Astrocyte (in vitro differentiated cells and primary cell): ENCODE results near the gene LDB1.

Experiments used
- EZH2 ChIP-seq: IDR thresholded peaks from 2 replicates; pipeline ENCODE4 v1.6.1; 2012; ENCODE audit warnings: mild to moderate bottlenecking, low read length, inconsistent platforms; ENCODE audit not compliant: insufficient read depth
- TF ChIP-seq, protein P1 (sequence below): IDR thresholded peaks from 2 replicates; pipeline ENCODE4 v1.5.1; 2011; ENCODE audit warnings: low read depth, mild to moderate bottlenecking, inconsistent platforms, low read length, moderate library complexity; ENCODE audit not compliant: insufficient read depth

DNA sequence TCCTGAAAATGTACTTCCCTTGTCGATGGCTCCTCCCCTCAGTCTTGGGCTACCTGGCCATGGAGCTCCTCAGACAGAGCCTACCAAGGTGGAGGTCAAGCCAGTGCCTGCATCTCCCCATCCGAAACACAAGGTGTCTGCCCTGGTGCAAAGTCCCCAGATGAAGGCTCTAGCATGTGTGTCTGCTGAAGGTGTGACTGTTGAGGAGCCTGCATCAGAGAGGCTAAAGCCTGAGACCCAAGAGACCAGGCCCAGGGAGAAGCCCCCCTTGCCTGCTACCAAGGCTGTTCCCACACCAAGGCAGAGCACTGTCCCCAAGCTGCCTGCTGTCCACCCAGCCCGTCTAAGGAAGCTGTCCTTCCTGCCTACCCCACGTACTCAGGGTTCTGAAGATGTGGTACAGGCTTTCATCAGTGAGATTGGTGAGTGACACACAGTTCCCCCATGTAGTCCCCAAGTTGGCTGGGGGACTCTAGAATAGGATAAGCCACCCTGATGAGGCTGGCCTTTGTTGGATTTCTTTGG, 21.5 kb upstream of the LDB1 start:
- TF ChIP-seq, protein P1, sequence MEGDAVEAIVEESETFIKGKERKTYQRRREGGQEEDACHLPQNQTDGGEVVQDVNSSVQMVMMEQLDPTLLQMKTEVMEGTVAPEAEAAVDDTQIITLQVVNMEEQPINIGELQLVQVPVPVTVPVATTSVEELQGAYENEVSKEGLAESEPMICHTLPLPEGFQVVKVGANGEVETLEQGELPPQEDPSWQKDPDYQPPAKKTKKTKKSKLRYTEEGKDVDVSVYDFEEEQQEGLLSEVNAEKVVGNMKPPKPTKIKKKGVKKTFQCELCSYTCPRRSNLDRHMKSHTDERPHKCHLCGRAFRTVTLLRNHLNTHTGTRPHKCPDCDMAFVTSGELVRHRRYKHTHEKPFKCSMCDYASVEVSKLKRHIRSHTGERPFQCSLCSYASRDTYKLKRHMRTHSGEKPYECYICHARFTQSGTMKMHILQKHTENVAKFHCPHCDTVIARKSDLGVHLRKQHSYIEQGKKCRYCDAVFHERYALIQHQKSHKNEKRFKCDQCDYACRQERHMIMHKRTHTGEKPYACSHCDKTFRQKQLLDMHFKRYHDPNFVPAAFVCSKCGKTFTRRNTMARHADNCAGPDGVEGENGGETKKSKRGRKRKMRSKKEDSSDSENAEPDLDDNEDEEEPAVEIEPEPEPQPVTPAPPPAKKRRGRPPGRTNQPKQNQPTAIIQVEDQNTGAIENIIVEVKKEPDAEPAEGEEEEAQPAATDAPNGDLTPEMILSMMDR: no peak
- TF ChIP-seq EZH2: no peak
